NCI-H446 treated with DMSO at 0.1 percent for 48 hours (cell line): Measurements from ENCODE around the gene VRK1.
A peak's percentile ranks its signal among the peaks of the same experiment; 100 is the strongest.

Source experiments
- DNase-seq: peaks from one replicate; lab custom pipeline; 2025; lab: John Stamatoyannopoulos, UW

Gene VRK1

GRCh38 chr14:96824283-96824682 lies 27.1 kb downstream of the VRK1 start:
- DNase-seq, result peak; percentile 17

DNA sequence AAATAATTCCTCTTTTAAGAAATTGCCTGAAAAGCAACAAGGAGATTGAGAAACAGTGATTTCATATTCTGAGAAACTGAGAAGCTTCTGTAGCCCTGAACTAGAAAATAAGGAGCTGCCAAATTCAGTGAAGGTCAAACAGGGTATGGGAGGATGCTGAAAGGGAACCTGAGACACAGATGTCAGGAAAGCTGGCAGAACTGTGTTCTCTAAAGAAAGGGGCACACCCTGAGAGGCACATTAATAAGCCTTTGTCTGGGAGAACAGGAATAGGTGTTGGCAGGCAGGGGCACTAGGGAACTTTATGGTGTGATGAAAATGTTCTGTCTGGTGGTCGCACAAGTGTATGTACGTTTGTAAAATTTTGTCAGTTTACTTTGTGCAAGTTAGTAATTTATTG lies 29.6 kb downstream of the VRK1 start:
- no peak for DNase-seq

- DNase-seq, result no peak
Measured at GRCh38 chr14:96827290-96827689, 30.1 kb downstream of the VRK1 start.

GRCh38 chr14:96829791-96830190 lies 32.6 kb downstream of the VRK1 start:
- DNase-seq, result no peak

DNA sequence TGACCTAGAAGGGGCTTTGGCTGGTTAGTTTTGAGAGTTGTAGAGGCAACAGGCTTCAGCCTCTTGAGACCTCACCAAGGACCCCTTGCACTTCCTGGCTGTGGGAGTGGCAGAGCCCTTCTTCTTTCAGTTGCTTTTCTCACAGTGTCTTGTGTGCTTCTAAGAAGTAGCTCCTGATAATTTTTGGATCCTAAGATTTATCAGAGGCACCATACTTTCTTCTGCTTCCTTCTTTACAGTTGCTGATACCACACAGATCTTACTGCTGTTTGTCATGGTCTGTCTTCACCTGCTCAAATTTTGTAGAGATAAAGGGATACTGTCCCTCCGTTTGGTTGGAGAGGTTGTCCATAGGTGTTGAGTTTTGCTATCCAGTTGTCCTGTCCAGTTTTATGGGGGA lies 33.8 kb downstream of the VRK1 start:
- no peak for DNase-seq

GRCh38 chr14:96832351-96832750 lies 35.2 kb downstream of the VRK1 start:
- DNase-seq, result no peak

DNA sequence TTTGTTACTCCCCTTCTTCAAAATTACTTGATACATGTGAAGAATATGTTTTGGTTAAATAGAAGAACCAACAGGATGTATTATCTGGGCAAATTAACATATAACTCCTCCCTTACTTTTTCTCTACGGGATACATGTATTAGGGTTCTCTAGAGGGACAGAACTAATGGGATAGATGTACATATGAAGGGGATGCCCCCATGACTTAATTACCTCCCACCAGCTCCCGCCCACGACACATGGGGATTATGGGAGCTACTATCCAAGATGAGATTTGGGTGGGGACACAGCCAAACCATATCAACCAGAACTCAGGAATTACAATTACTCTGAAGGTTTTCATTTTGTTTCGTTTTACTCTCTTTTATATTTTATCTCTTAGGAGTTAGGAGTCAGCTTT lies 41.3 kb downstream of the VRK1 start:
- DNase-seq, result no peak

- no peak for DNase-seq
Measured at GRCh38 chr14:96839251-96839650, 42.1 kb downstream of the VRK1 start.

- no peak for DNase-seq
Measured at GRCh38 chr14:96843137-96843536, 46.0 kb downstream of the VRK1 start.

DNA sequence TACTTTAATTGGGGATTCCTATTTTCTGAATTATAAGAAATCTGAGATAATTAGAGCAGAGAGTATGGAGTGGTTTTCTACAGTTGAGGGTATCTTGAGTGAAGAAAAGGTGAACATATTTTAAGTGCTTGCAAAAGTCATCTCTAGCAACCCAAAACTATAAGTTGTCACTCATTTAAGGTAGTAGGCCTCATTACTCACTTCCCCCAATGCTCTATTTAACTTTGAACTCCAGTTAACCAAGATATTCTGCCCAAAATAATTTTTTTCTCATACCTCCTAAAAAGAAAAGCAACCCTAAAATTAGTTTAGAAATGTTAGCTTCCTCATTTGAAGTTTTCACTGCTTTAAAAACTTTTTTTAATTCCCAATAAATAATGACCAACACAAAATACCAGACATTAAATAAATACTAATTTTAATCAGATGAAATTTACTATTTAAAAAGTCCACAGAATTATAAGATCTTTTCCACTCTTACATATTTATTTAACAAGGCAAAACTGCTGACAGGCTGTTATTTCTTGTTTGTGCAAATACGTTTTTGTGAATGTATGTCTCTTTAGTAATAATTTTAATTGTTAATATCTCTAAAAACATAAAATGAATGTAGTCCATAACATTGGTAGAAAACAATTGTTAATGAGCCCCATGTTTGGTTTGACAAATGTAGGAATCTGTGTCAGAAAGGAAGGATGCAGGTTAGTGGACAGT lies 47.8 kb downstream of the VRK1 start:
- no peak for DNase-seq

DNA sequence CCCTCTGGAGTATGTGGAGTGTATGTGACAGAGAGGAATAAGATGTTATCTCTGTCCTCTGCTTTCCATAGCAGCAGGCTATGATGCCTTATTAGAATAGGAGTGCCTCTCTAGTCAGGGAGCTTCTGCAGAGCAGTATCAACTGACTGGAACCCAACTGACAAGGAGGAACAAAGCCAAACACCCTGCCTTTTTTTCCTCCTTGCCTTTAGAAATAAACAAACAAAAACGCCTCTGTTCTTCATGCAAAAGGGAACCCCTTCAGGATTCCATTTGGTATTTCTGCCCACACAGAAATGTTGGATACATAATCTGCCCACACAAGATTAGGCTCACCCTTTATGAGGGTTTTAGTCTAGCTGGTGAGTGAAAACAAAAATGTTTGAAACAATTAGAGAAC lies 50.3 kb downstream of the VRK1 start:
- no peak for DNase-seq

DNA sequence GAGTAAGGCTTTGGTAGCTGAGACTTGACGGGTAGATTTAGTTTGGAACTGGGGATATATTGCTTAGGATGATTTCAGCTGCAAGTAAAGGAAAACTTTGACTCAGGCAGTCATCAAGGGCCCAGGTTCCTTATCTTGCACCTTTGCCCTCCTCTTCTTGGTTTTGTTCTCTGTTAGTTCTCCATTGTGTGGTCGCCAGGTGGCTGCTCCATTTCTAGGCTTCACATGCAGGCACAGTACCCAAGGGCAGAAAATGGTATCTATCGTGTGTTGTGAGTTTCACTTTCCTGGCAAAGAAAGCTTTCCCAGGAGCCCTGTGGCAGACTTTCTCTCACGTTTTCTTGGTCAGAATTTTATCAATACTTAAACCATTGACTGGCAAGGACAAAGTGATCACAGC lies 50.8 kb downstream of the VRK1 start:
- no peak for DNase-seq

DNA sequence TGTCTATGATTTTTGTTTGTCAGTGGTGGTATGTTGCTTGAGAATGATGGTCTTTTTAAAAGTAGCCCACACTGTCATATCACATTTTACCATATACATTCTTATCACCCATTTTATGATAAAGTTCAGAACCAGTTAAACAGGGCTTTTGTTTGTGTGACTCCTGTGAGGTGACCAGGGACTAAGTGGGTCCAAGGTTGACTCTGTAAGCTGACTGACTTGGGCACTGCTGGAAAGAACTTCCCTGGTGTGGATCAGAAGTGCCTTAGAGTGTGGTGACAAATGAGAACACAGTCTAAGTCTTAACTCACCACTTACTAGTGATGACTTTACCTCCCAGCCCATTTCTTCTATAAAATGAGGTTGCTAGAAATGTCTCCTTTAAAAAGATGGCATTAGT lies 52.6 kb downstream of the VRK1 start:
- no peak for DNase-seq

- no peak for DNase-seq
Measured at GRCh38 chr14:96851694-96852381, 54.7 kb downstream of the VRK1 start.

DNA sequence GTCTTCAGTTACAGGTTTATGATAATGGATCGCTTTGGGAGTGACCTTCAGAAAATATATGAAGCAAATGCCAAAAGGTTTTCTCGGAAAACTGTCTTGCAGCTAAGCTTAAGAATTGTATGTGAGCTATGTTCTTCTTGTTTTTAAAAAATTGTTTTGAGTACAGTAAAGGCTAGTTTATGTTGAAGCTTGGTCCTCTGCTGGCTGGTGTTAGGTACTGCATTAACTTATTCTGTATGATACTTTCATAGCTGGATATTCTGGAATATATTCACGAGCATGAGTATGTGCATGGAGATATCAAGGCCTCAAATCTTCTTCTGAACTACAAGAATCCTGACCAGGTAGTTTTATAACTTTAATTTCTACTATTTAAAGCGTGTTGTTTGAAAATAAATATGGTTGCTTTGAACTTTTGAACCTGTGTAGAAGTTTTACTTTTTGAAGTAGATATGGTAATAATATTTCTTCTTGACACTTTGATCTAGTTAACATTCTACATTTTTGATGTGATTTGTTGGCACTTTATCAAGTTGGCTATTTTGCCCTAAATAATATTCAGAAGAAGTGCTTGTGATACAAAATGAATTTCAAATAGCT lies 55.7 kb downstream of the VRK1 start:
- peak; percentile 54 for DNase-seq

- no peak for DNase-seq
Measured at GRCh38 chr14:96858643-96859042, 61.5 kb downstream of the VRK1 start.

- no peak for DNase-seq
Measured at GRCh38 chr14:96861568-96862310, 64.6 kb downstream of the VRK1 start.

DNA sequence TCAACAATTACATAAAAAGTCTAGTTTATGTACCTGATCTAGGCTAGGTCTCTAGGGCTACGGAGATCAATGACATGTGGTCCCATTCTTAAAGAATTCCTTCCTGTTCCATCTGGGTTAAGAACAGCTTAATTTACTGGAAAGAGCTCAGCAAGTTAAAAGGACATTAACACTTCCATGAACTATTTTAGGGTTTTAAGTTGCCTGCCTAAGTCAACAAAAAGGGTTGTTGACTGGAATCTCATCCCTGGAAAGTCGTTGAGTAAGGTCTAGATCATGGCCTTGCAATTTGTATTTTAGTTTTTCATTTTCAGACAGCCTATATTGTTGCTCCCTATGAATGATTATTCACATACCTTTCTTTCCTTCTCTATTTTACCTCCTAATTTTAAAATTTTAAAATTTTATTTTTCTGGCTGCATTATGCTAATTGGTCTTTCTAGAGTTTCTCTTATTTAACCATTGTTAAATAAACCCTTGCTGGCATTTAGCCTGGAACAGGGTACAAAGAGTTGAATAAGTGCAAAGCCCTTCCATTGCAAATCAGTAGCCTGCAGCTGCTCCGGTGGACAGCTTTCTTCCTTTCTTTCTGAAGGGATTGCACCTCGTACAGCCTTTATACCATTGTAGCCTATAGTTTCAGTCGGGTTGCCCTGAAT lies 66.3 kb downstream of the VRK1 start:
- DNase-seq, result peak; percentile 4

- no peak for DNase-seq
Measured at GRCh38 chr14:96863986-96864330, 66.8 kb downstream of the VRK1 start.

- no peak for DNase-seq
Measured at GRCh38 chr14:96867634-96868033, 70.5 kb downstream of the VRK1 start.

- DNase-seq, result no peak
Measured at GRCh38 chr14:96874127-96874526, 76.9 kb downstream of the VRK1 start.

DNA sequence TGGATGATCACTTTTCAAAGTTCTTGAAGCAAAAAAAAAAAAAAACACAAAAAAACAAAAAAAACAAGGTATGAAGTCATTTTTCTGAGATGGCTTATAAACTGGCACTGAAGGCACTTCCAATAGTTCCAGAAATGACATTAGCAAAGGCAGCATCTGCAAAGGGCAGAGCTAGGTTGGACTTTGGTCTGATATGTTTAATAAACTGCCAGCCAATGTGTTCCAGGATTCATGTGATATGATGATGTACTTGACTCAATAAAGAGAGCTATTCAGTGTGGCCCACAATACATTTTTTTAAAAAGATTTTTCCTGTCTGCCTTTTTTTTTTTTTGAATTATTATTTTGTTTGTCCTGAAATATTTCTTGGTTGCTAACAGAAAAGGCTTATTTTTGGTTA lies 79.6 kb downstream of the VRK1 start:
- DNase-seq, result no peak
